ENCODE results near the gene LMAN1L. TPM values are rescaled to one million over a fixed set of nuclear protein-coding genes. Genes with fewer than 3 reads are reported as not detected.

Gene LMAN1L
- total RNA-seq, 3 donors from 2014 or later = 0.15 TPM; not detected in 2

DNA sequence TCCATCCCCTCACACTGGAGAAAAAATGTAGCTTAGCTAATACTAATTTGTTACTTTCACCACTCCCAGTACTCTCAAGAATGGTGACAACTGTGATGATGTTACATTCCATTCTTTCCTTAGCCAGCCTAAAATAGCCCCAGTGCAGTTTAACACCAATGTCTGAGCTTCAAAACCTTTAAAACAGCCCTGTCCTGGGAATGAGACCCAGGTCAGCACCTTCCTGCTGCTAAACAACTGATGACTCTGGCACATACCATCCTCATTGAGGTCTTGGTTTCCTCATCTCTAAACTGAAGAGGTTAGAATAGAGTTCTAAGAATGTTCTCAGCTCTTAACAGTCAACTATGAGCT is 56.7 kb downstream of the LMAN1L start:
- peak overlapping the region; percentile 79 to 82 for H3K27ac ChIP-seq
- H3K27me3 ChIP-seq = no peaks in the 10 kb centered on the region
- DNase-seq (ENCODE audit: low spot score in 2 of 2) = no peak
- H3K36me3 ChIP-seq = no peaks in the 10 kb centered on the region
- no peaks in the 10 kb centered on the region for H3K9me3 ChIP-seq
- H3K4me1 ChIP-seq = peaks cover 0 to 38% of the 10 kb centered on the region in 2 donors
- peak overlapping the region in 1 of 3 donors; percentile 23 for H3K4me3 ChIP-seq
- TF ChIP-seq, protein P1, sequence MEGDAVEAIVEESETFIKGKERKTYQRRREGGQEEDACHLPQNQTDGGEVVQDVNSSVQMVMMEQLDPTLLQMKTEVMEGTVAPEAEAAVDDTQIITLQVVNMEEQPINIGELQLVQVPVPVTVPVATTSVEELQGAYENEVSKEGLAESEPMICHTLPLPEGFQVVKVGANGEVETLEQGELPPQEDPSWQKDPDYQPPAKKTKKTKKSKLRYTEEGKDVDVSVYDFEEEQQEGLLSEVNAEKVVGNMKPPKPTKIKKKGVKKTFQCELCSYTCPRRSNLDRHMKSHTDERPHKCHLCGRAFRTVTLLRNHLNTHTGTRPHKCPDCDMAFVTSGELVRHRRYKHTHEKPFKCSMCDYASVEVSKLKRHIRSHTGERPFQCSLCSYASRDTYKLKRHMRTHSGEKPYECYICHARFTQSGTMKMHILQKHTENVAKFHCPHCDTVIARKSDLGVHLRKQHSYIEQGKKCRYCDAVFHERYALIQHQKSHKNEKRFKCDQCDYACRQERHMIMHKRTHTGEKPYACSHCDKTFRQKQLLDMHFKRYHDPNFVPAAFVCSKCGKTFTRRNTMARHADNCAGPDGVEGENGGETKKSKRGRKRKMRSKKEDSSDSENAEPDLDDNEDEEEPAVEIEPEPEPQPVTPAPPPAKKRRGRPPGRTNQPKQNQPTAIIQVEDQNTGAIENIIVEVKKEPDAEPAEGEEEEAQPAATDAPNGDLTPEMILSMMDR (IDR thresholded peaks at IDR 0.05) = no peak
- TF ChIP-seq POLR2A (IDR thresholded peaks at IDR 0.05) (no peak), POLR2AphosphoS5 (IDR thresholded peaks at IDR 0.05) (no peak)
- intact Hi-C loops (cut with DNase I; ENCODE audit: low total_unique reads) = no loop called here

DNA sequence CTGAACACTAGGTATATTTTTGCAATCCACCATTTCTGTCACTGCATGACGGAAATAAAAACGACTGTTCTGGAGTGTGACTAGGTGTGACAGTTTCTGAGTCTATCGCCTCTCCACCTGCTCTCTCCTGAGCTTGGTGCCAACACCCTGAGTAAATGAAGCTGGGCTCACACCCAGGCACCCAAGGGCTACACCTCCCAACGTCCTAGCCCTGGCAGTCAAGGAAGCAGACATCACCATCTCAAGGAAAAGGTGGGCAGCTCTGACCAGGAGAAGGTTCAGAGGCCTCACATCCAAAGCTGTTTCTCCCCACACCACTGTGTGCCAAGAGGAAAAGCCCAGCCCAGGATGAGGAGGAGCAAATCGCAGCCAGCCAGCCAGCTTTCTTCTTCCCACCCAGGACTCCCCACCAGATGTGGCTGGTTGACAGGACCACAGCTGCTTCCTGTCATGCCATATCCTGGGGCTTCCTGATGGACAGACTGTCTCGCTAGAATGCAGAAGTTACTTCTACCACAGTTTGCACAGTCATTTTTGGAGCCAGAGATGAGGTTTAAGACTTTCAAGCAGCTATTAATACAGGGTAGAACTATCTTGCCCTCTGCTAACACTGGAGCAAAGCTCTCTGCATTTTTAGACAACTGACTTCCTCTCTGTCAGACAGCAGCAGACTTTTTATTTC is 57.2 kb downstream of the LMAN1L start:
- Histone ChIP-seq H3K9me3 (no peaks in the 10 kb centered on the region), H3K27me3 (no peaks in the 10 kb centered on the region), H3K36me3 (no peaks in the 10 kb centered on the region), H3K4me1 (peaks cover 0 to 38% of the 10 kb centered on the region in 2 donors), H3K27ac (peak overlapping the region; percentile 79 to 82), H3K4me3 (peak overlapping the region in 1 of 3 donors; percentile 23)
- peak in 1 of 2 donors; percentile 56 for DNase-seq (ENCODE audit: low spot score in 2 of 2)
- intact Hi-C loops (cut with DNase I; ENCODE audit: low total_unique reads) = no loop called here
- TF ChIP-seq POLR2A (IDR thresholded peaks at IDR 0.05) = no peak

DNA sequence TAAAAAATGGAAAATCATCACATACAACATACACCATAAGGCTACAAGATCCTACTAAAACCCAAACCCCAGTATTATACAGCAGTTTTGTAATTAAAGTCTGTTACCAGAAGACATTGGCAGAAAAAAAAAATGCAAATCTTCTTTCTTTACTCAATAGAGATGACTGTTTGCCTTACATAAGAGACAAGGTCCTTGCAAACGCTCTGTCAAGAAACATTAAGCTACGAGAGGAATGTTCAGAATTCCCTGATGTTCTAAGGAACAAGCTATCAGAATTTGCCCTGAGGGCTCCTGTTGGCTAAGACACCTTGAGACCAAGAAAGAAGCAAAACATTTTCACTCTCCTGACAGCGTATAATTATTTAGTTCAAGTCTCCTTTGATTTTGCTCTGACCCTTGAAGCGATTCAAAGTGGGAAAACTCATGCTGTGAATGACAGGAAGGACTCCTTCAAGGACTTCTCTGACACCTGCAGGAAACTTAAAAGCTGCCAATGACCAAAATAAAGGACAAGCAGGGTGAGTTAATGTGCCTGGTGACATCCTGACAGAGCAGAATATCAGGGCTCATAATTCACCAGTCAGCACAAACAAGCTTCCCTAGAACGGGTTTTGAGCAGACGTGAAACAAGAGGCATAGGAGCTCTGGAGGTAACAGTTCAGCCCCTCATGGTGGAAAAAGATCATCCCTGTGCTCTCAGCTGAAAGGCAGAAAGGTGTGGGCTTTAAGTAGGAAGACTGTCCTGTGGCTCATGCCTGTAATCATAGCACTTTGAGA is 58.0 kb downstream of the LMAN1L start:
- TF ChIP-seq POLR2A (IDR thresholded peaks at IDR 0.05) = no peak
- TF ChIP-seq, protein P1 (IDR thresholded peaks at IDR 0.05) = no peak
- no peak for TF ChIP-seq POLR2AphosphoS5 (IDR thresholded peaks at IDR 0.05)
- peak in 1 of 2 donors; percentile 69 for DNase-seq (ENCODE audit: low spot score in 2 of 2)
- peaks cover 0 to 38% of the 10 kb centered on the region in 2 donors for H3K4me1 ChIP-seq
- H3K4me3 ChIP-seq = peak overlapping the region in 2 of 3 donors; percentile 23 to 27
- H3K36me3 ChIP-seq = no peaks in the 10 kb centered on the region
- no peaks in the 10 kb centered on the region for H3K9me3 ChIP-seq
- H3K27me3 ChIP-seq = no peaks in the 10 kb centered on the region
- peak overlapping the region; percentile 79 to 82 for H3K27ac ChIP-seq
- intact Hi-C loops (cut with DNase I; ENCODE audit: low total_unique reads) = no loop called here

DNA sequence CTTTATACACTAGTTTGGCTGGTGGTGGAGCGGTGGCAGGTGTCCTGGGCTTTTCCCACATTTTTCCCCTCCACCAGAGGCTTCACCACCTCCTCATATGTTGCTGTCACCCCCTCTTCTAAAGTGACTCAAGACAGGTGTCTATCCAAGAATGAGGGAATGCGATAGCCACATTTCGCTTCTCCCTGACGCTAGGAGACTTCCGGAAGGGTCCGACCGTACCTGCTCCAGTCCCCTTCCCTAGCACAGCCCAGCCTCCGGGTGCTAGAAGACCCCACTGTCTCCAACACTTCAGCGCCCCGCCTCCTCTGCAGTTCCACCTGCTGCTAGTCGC is 60.0 kb downstream of the LMAN1L start:
- Histone ChIP-seq H3K9me3 (no peaks in the 10 kb centered on the region), H3K4me3 (peak overlapping the region; percentile 64 to 94 (median 64)), H3K36me3 (no peaks in the 10 kb centered on the region), H3K27ac (peak overlapping the region; percentile 91 to 97), H3K4me1 (peaks cover 0 to 32% of the 10 kb centered on the region in 2 donors), H3K27me3 (no peaks in the 10 kb centered on the region)
- intact Hi-C loops (cut with DNase I; ENCODE audit: low total_unique reads) = no loop called here
- TF ChIP-seq POLR2A (IDR thresholded peaks at IDR 0.05) (no peak), POLR2AphosphoS5 (IDR thresholded peaks at IDR 0.05) (no peak)
- TF ChIP-seq, protein P1 (IDR thresholded peaks at IDR 0.05) = no peak
- DNase-seq (ENCODE audit: low spot score in 2 of 2) = no peak

DNA sequence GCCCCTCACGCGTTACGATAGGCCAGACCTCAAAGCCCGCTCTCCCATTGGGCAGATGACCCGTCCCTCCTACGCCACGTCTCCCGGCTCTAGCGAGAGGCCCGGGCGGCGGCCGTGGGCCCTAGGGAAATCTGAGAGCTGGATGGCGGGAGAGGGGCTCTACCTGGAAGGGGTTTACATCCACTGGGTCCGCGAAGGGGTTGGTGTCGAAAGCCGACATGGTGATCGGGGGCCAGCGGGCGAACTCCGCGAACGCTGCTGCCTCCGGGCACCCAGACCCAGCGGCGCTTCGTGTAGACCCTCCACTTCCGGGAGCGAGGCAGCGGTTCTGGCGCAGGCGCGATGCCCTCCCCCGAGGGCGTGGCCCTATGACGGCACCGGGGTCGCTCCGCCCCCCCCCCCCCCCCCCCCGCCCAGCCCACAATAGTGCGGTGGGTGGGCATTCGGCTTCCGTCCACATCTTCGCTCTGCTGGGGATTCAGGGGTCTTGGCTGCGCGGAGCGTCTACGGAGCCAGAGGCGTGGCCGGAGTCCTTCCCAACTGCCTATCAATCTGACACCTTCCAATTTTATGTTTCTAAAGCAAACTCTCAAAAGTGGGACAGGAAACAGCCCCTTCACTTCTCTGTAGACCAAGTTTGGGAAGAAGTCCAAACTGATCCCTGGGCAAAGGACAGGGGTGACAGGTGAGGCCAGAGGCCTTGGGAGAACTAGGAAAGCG is 60.6 kb downstream of the LMAN1L start, which contains the start of gene SCAMP2:
Gene SCAMP2, minus strand, starts transcription at position 330 of the 720 bp plus-strand sequence. Its CDS starts 110 bp downstream, at position 220.
- TF ChIP-seq, protein P1 (IDR thresholded peaks at IDR 0.05) = no peak
- TF ChIP-seq POLR2A (IDR thresholded peaks at IDR 0.05) = peak; percentile 44
- peak; percentile 82 to 93 (median 84) for TF ChIP-seq POLR2AphosphoS5 (IDR thresholded peaks at IDR 0.05)

More for the DNA sequence above, 60.6 kb downstream of the LMAN1L start, which contains the start of gene SCAMP2:
- Histone ChIP-seq H3K36me3 (no peaks in the 10 kb centered on the region), H3K4me1 (peaks cover 0 to 32% of the 10 kb centered on the region in 2 donors), H3K4me3 (peak within 1 kb of the TSS; percentile 64 to 94 (median 64)), H3K9me3 (no peaks in the 10 kb centered on the region), H3K27ac (peak within 1 kb of the TSS; percentile 91 to 97), H3K27me3 (no peaks in the 10 kb centered on the region)
- intact Hi-C loops (cut with DNase I; ENCODE audit: low total_unique reads) = no loop called here
- peak; percentile 90 to 92 for DNase-seq (ENCODE audit: low spot score in 2 of 2)

Measured in breast epithelium (tissue), 4 donors.